ENCODE measurements around the gene ECT2L. TPM values are rescaled to one million over a fixed set of nuclear protein-coding genes. Genes with fewer than 3 reads are reported as not detected.

Gene ECT2L
- total and polyA plus RNA-seq, 2 experiments from 2014 or later = 0.03 to 0.15 TPM

DNA sequence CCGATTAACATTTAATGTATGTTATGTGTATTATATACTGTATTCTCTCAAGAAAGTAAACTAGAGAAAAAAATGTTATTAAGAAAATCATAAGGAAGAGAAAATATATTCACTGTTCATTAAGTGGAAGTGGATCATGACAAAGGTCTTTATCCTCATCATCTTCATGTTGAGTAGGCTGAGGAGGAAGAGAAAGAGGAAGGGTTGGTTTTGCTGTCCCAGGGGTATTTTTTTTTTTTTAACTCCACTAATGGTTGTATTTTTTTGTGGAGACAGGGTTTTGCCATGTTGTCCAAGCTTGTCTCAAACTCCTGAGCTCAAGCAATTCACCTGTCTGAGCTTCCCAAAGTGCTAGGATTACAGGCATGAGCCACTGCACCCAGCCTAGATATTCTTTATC, 11.0 kb downstream of the ECT2L start:
- TF ChIP-seq EZH2 (IDR thresholded peaks at IDR 0.05; ENCODE audit: low read depth, unreplicated experiment) = no peak
- TF ChIP-seq STAT1 (IDR thresholded peaks at IDR 0.05; ENCODE audit: unreplicated experiment) = no peak
- TF ChIP-seq, protein P1, sequence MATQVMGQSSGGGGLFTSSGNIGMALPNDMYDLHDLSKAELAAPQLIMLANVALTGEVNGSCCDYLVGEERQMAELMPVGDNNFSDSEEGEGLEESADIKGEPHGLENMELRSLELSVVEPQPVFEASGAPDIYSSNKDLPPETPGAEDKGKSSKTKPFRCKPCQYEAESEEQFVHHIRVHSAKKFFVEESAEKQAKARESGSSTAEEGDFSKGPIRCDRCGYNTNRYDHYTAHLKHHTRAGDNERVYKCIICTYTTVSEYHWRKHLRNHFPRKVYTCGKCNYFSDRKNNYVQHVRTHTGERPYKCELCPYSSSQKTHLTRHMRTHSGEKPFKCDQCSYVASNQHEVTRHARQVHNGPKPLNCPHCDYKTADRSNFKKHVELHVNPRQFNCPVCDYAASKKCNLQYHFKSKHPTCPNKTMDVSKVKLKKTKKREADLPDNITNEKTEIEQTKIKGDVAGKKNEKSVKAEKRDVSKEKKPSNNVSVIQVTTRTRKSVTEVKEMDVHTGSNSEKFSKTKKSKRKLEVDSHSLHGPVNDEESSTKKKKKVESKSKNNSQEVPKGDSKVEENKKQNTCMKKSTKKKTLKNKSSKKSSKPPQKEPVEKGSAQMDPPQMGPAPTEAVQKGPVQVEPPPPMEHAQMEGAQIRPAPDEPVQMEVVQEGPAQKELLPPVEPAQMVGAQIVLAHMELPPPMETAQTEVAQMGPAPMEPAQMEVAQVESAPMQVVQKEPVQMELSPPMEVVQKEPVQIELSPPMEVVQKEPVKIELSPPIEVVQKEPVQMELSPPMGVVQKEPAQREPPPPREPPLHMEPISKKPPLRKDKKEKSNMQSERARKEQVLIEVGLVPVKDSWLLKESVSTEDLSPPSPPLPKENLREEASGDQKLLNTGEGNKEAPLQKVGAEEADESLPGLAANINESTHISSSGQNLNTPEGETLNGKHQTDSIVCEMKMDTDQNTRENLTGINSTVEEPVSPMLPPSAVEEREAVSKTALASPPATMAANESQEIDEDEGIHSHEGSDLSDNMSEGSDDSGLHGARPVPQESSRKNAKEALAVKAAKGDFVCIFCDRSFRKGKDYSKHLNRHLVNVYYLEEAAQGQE (IDR thresholded peaks at IDR 0.05; ENCODE audit: unreplicated experiment) = no peak
- no peak for TF ChIP-seq CREB1 (CRISPR knock-in tag; IDR thresholded peaks at IDR 0.05; ENCODE audit: low read depth)
- TF ChIP-seq POLR2AphosphoS5 (IDR thresholded peaks at IDR 0.05; ENCODE audit: low read depth) = no peak
- TF ChIP-seq ZNF114 (CRISPR knock-in tag; IDR thresholded peaks at IDR 0.05) = no peak
- TF ChIP-seq, protein P2, sequence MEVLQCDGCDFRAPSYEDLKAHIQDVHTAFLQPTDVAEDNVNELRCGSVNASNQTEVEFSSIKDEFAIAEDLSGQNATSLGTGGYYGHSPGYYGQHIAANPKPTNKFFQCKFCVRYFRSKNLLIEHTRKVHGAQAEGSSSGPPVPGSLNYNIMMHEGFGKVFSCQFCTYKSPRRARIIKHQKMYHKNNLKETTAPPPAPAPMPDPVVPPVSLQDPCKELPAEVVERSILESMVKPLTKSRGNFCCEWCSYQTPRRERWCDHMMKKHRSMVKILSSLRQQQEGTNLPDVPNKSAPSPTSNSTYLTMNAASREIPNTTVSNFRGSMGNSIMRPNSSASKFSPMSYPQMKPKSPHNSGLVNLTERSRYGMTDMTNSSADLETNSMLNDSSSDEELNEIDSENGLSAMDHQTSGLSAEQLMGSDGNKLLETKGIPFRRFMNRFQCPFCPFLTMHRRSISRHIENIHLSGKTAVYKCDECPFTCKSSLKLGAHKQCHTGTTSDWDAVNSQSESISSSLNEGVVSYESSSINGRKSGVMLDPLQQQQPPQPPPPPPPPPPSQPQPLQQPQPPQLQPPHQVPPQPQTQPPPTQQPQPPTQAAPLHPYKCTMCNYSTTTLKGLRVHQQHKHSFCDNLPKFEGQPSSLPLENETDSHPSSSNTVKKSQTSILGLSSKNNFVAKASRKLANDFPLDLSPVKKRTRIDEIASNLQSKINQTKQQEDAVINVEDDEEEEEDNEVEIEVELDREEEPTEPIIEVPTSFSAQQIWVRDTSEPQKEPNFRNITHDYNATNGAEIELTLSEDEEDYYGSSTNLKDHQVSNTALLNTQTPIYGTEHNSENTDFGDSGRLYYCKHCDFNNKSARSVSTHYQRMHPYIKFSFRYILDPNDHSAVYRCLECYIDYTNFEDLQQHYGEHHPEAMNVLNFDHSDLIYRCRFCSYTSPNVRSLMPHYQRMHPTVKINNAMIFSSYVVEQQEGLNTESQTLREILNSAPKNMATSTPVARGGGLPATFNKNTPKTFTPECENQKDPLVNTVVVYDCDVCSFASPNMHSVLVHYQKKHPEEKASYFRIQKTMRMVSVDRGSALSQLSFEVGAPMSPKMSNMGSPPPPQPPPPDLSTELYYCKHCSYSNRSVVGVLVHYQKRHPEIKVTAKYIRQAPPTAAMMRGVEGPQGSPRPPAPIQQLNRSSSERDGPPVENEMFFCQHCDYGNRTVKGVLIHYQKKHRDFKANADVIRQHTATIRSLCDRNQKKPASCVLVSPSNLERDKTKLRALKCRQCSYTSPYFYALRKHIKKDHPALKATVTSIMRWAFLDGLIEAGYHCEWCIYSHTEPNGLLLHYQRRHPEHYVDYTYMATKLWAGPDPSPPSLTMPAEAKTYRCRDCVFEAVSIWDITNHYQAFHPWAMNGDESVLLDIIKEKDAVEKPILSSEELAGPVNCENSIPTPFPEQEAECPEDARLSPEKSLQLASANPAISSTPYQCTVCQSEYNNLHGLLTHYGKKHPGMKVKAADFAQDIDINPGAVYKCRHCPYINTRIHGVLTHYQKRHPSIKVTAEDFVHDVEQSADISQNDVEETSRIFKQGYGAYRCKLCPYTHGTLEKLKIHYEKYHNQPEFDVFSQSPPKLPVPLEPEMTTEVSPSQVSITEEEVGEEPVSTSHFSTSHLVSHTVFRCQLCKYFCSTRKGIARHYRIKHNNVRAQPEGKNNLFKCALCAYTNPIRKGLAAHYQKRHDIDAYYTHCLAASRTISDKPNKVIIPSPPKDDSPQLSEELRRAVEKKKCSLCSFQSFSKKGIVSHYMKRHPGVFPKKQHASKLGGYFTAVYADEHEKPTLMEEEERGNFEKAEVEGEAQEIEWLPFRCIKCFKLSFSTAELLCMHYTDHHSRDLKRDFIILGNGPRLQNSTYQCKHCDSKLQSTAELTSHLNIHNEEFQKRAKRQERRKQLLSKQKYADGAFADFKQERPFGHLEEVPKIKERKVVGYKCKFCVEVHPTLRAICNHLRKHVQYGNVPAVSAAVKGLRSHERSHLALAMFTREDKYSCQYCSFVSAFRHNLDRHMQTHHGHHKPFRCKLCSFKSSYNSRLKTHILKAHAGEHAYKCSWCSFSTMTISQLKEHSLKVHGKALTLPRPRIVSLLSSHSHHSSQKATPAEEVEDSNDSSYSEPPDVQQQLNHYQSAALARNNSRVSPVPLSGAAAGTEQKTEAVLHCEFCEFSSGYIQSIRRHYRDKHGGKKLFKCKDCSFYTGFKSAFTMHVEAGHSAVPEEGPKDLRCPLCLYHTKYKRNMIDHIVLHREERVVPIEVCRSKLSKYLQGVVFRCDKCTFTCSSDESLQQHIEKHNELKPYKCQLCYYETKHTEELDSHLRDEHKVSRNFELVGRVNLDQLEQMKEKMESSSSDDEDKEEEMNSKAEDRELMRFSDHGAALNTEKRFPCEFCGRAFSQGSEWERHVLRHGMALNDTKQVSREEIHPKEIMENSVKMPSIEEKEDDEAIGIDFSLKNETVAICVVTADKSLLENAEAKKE (CRISPR knock-in tag; IDR thresholded peaks at IDR 0.05) = no peak
- TF ChIP-seq, protein P3, sequence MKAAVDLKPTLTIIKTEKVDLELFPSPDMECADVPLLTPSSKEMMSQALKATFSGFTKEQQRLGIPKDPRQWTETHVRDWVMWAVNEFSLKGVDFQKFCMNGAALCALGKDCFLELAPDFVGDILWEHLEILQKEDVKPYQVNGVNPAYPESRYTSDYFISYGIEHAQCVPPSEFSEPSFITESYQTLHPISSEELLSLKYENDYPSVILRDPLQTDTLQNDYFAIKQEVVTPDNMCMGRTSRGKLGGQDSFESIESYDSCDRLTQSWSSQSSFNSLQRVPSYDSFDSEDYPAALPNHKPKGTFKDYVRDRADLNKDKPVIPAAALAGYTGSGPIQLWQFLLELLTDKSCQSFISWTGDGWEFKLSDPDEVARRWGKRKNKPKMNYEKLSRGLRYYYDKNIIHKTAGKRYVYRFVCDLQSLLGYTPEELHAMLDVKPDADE (IDR thresholded peaks at IDR 0.05) = no peak
- H3K79me2 ChIP-seq (replicated peaks; ENCODE audit: insufficient read depth) = no peaks in the 10 kb centered on the region
- no peaks in the 10 kb centered on the region for H3K4me1 ChIP-seq (ENCODE audit: insufficient read depth)
- H3K4me2 ChIP-seq = no peak overlapping the region
- no peak overlapping the region for H3K4me3 Mint-ChIP-seq
- H3K36me3 ChIP-seq (ENCODE audit: insufficient read depth) = no peaks in the 10 kb centered on the region
- no peaks in the 10 kb centered on the region for H4K20me1 ChIP-seq (replicated peaks; ENCODE audit: insufficient read depth)
- H3K27me3 Mint-ChIP-seq (ENCODE audit: insufficient read depth, low read depth, poor library complexity) = peaks cover 3% of the 10 kb centered on the region
- no peak for DNase-seq (ENCODE audit: low spot score)
- no peaks in the 10 kb centered on the region for H3K4me1 Mint-ChIP-seq
- no peaks in the 10 kb centered on the region for H3F3A ChIP-seq (replicated peaks; ENCODE audit: low read depth)
- no peak overlapping the region for H2AFZ ChIP-seq
- H3K27ac Mint-ChIP-seq = no peak overlapping the region
- H3K9me3 Mint-ChIP-seq = no peaks in the 10 kb centered on the region
- no peak for ATAC-seq
- H3K9me2 ChIP-seq (ENCODE audit: insufficient read depth) = no peaks in the 10 kb centered on the region
- H3K4me3 ChIP-seq = no peak overlapping the region
- H3K27ac ChIP-seq (ENCODE audit: low read depth) = no peak overlapping the region
- H3K36me3 Mint-ChIP-seq (ENCODE audit: low read depth) = no peaks in the 10 kb centered on the region
- H3K27me3 ChIP-seq (ENCODE audit: insufficient read depth) = no peaks in the 10 kb centered on the region
